ENCODE results near the gene LGALS8. TPM values are rescaled to one million over a fixed set of nuclear protein-coding genes. Genes with fewer than 3 reads are reported as not detected.
"Not testable (repeated sequence)": the region's sequence is repeated elsewhere in the genome, so short reads cannot be mapped to it uniquely, and the experiment has no call there.

The LGALS8 gene
- total and polyA plus RNA-seq, 4 donors: 29.9 to 160 (median 53.1) TPM

- Histone ChIP-seq H3K4me1 (ENCODE audit: control insufficient read depth in 5 of 5, insufficient read depth in 5 of 5, low read length in 5 of 5) (no peaks in the 10 kb centered on the region), H3K27ac (ENCODE audit: low read depth in 1 of 2, low read length in 1 of 2) (no peak overlapping the region), H3K36me3 (ENCODE audit: control insufficient read depth in 4 of 4, insufficient read depth in 4 of 4, low read length in 4 of 4) (peaks cover 18 to 57% (median 43%) of the 10 kb centered on the region in 4 donors), H3K27me3 (ENCODE audit: control insufficient read depth in 3 of 3, insufficient read depth in 3 of 3, low read length in 2 of 3) (no peaks in the 10 kb centered on the region), H3K4me3 (no peak overlapping the region), H3K9ac (ENCODE audit: insufficient read depth in 1 of 2, low read length in 2 of 2) (no peak overlapping the region), H3K9me3 (ENCODE audit: control insufficient read depth in 4 of 4, insufficient read depth in 3 of 4, low read length in 3 of 4) (no peaks in the 10 kb centered on the region)
- ATAC-seq (ENCODE audit: insufficient read depth, low FRiP score) (no peak), DNase-seq (no peak)
- no peak for TF ChIP-seq CTCF (IDR thresholded peaks at IDR 0.05; ENCODE audit: control extremely low read depth, extremely low read depth)
- 70 to 78% methylated on average over 2 of the region's 2 CpGs for WGBS, 2 donors
These were observed 44.6 kb downstream of the LGALS8 start for GRCh38 chr1:236568285-236568894.

DNA sequence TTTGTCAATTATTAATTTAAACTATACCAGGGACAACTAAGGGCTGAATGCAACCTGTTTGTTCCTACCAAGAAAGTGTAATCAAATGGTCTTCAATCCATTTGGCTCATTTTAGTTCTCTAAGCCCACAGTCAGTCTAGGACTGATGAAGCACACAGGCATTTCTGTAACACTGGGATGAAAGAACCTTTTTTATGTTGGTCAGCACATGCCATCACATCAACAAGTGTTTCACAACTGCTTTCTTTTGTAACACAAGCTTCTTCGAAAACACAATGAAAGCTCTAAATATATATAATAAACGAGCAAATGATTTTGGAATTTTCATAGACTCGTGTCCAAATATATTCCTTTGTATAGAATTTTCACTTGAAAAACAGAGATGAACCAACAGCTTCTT lies 51.7 kb downstream of the LGALS8 start:
- no peak overlapping the region for H3K9ac ChIP-seq (ENCODE audit: insufficient read depth in 1 of 2, low read length in 2 of 2)
- DNase-seq (no peak), ATAC-seq (ENCODE audit: insufficient read depth, low FRiP score) (no peak)
- no peak overlapping the region for H3K27ac ChIP-seq (ENCODE audit: low read depth in 1 of 2, low read length in 1 of 2)
- no peak for TF ChIP-seq CTCF (IDR thresholded peaks at IDR 0.05; ENCODE audit: control extremely low read depth, extremely low read depth)
- no peak overlapping the region for H3K4me3 ChIP-seq
- no peaks in the 10 kb centered on the region for H3K4me1 ChIP-seq (ENCODE audit: control insufficient read depth in 5 of 5, insufficient read depth in 5 of 5, low read length in 5 of 5)
- no peaks in the 10 kb centered on the region for H3K9me3 ChIP-seq (ENCODE audit: control insufficient read depth in 4 of 4, insufficient read depth in 3 of 4, low read length in 3 of 4)
- peaks cover 13 to 43% (median 24%) of the 10 kb centered on the region in 4 donors for H3K36me3 ChIP-seq (ENCODE audit: control insufficient read depth in 4 of 4, insufficient read depth in 4 of 4, low read length in 4 of 4)
- 92 to 93% methylated on average over 3 of the region's 3 CpGs for WGBS, 2 donors
- no peaks in the 10 kb centered on the region for H3K27me3 ChIP-seq (ENCODE audit: control insufficient read depth in 3 of 3, insufficient read depth in 3 of 3, low read length in 2 of 3)

DNA sequence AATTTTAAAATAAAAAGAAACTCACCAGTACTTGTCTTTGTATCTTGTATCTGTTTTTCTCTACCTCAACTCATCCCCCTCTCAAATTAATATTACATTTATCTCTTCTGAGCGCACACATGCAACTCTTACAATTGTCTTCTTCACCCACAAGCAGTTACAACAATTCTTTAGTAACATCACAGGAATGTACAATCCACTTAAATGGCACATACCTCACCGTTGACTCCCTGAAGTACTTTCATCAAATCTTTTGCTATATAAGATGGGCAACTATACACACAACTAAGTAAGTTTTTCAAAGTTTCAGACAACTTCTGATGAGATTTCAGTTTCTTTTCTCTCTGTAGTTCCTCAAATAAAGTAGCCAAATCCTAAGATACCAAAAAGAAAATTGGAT lies 52.2 kb downstream of the LGALS8 start:
- Histone ChIP-seq H3K27ac (ENCODE audit: low read depth in 1 of 2, low read length in 1 of 2) (no peak overlapping the region), H3K36me3 (ENCODE audit: control insufficient read depth in 4 of 4, insufficient read depth in 4 of 4, low read length in 4 of 4) (peaks cover 13 to 41% (median 25%) of the 10 kb centered on the region in 4 donors), H3K27me3 (ENCODE audit: control insufficient read depth in 3 of 3, insufficient read depth in 3 of 3, low read length in 2 of 3) (no peaks in the 10 kb centered on the region), H3K9me3 (ENCODE audit: control insufficient read depth in 4 of 4, insufficient read depth in 3 of 4, low read length in 3 of 4) (no peaks in the 10 kb centered on the region), H3K4me3 (no peak overlapping the region), H3K4me1 (ENCODE audit: control insufficient read depth in 5 of 5, insufficient read depth in 5 of 5, low read length in 5 of 5) (no peaks in the 10 kb centered on the region), H3K9ac (ENCODE audit: insufficient read depth in 1 of 2, low read length in 2 of 2) (no peak overlapping the region)
- TF ChIP-seq CTCF (IDR thresholded peaks at IDR 0.05; ENCODE audit: control extremely low read depth, extremely low read depth): no peak
- ATAC-seq (ENCODE audit: insufficient read depth, low FRiP score): no peak
- WGBS, 2 donors: 57 to 62% methylated on average over 2 of the region's 2 CpGs
- no peak for DNase-seq

DNA sequence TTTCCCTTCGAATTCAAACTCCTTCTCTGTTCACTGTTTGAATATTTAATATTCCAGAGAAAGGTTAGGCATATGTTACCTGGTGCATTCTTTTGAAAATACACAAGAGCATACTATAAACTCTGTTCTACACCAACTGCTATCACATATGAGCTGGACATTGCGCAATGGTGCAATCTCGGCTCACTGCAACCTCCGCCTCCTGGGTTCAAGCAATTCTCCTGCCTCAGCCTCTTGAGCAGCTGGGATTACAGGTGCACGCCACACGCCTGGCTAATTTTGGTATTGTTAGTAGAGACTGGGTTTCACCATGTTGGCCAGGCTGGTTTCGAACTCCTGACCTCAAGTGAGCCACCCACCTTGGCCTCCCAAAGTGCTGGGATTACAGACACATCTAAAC lies 53.3 kb downstream of the LGALS8 start:
- DNase-seq; H3K9ac ChIP-seq (ENCODE audit: insufficient read depth in 1 of 2, low read length in 2 of 2); H3K4me3 ChIP-seq; H3K4me1 ChIP-seq (ENCODE audit: control insufficient read depth in 5 of 5, insufficient read depth in 5 of 5, low read length in 5 of 5); H3K27me3 ChIP-seq (ENCODE audit: control insufficient read depth in 3 of 3, insufficient read depth in 3 of 3, low read length in 2 of 3); H3K27ac ChIP-seq (ENCODE audit: low read depth in 1 of 2, low read length in 1 of 2); H3K9me3 ChIP-seq (ENCODE audit: control insufficient read depth in 4 of 4, insufficient read depth in 3 of 4, low read length in 3 of 4); ATAC-seq (ENCODE audit: insufficient read depth, low FRiP score): not testable (repeated sequence)
- H3K36me3 ChIP-seq (ENCODE audit: control insufficient read depth in 4 of 4, insufficient read depth in 4 of 4, low read length in 4 of 4): peaks cover 13 to 33% (median 25%) of the 10 kb centered on the region in 4 donors
- WGBS, 2 donors: 83 to 88% methylated on average over 7 of the region's 7 CpGs

Measured in lung (tissue), 12 donors.